Islet of Langerhans (tissue), 1 donor: ENCODE data around the gene DAPP1.
"Not testable (repeated sequence)": the region's sequence is repeated elsewhere in the genome, so short reads cannot be mapped to it uniquely, and the experiment has no call there.

Experiments used
- FAIRE-seq: peaks from one replicate; lab custom pipeline; 2011; peaks lifted over from hg19 to GRCh38; lab: Jason Lieb, UNC

The DAPP1 gene, protein sequence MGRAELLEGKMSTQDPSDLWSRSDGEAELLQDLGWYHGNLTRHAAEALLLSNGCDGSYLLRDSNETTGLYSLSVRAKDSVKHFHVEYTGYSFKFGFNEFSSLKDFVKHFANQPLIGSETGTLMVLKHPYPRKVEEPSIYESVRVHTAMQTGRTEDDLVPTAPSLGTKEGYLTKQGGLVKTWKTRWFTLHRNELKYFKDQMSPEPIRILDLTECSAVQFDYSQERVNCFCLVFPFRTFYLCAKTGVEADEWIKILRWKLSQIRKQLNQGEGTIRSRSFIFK

DNA sequence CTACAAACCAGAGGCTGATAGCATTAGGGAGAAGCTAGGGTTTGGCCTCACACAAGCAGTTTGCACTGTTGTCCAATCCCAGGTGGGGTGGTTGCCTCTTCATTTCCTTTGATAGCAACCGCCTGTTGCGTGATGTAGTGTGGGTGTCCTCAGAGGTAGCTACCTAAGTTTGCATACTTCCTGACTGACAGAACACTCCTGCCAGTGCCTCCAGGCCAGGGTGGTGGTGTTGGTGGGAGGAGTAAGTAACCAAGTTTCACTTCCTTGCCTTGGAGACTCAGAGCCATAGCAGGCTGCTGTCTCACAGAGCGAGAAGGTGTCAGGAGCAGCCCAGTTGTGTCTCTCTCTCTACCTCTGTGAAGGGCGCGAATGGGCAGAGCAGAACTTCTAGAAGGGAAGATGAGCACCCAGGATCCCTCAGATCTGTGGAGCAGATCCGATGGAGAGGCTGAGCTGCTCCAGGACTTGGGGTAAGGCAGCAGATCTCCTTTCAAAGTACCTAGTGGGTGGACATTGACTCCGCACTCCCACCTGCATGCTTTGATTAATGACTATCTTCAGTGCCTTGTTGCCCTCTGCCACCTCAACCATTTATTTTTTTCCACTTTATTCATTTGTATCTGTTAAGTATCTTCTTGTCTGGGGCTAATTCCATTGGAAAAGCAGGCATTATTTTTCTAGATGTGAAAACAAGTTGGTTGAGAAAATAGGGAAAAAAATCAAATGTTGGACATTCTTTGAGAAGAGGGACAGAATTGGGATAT is at the start of gene DAPP1:
Gene DAPP1, plus strand, starts transcription at position 283 of the 764 bp plus-strand sequence. Its CDS starts 87 bp downstream, at position 370.
- no peak for FAIRE-seq

- not testable (repeated sequence) for FAIRE-seq
Observed at GRCh38 chr4:99770842-99771241, 45.8 kb upstream of the DAPP1 start.

DNA sequence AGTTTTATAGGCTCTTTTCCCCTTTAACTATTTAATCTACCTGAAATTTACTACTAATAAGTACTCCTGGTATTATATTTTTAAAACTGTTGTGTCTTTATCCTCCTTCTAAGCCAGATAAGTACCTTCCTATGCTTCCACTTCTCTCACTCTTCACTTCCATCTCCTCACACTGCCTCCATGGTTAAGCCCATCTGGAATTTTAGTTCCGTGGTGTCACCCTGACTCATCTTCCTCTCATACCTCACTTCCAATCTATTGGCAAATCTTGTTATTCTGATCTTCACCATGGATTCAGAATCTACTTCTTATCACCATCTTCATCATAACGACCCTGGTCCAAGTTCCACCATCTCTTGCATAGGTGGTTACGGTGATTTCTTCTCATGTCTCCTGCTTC is 32.7 kb upstream of the DAPP1 start:
- FAIRE-seq = no peak

DNA sequence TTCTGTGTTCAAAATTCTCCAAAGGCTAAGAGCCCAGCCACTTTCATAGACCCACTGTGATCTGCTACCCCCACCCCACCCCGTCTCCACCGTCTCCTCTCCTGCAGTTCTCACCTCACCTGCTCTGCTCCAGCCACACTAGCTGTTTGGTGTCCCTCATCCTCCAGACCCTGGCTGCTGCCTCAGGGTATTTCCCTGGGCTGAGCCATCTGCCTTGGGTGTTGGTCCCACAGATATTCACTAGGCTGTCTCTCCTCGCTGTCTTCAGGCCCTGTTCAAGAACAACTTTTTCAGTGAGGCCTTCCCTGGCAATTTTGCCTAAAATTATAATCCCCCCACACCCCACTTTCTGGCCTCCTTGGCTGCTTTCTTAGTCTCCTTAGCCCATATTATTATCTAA is 31.8 kb upstream of the DAPP1 start:
- no peak for FAIRE-seq

DNA sequence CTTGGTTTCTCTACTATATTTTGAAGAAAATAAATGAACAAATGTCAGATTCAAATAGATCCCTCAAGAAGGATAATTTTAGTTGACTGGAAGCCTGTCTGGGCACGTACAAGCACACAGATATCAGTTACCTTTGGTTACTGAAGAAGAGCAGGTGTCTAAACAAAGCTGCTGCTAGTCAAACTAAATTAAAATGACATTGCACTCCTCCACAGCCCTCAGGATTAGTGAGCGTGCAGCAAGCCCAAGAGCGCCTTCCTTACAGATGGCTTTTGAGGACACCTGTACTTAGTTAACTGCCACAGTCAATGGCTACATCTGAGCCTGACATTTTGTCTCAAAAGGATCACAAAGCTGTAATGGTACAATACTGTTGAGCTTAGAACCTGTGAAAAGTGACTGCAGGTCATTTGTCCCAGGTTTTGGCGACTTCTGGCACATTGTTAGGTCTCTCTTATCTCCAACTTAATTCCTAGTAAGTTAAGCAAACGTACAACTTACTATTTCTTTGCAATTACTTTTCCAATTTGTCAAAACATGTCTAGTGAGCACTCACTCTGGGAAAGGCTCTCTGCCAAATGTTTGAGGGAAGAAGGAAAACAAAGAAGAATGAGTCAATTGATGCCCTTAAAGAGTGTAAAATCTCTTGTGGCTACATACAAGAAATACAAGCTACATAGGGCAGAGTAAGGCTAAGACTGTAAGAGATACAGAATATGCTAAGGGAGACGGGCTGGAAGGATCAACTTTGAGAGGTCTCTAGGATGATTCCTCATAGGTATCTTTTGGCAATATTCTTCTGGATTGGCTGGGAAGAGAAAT is 25.6 kb upstream of the DAPP1 start:
- no peak for FAIRE-seq

DNA sequence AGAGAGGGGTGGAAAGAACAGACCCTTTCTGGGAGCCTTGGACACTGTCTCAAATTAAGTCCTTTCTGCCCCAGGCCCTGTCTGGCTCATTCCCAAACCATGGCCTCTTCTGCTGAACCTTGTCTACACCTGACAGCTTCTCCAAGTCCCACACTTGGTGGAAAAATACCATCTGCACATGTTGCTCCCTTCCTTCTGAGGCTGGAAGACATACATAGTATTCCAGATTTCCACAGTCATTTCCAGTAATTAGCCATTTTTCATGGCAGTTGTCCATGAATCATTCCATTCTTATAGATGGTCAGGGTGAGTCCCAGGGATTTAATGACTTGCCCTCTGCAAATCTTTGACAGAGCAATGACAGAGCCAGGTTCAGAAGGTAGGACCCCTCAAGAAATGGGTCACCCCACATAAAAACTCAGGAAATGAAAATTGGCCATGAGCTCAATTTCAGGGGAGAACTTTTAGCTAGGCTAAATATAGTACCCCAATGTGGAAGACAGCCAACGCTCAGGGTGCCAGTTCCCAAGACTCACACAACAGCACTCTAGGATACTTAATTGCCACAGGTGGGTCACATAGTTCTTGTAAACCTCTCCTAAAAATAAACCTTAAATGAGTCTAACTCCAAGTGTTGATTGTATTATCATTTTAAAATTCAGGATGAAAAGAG is 16.2 kb upstream of the DAPP1 start:
- no peak for FAIRE-seq

DNA sequence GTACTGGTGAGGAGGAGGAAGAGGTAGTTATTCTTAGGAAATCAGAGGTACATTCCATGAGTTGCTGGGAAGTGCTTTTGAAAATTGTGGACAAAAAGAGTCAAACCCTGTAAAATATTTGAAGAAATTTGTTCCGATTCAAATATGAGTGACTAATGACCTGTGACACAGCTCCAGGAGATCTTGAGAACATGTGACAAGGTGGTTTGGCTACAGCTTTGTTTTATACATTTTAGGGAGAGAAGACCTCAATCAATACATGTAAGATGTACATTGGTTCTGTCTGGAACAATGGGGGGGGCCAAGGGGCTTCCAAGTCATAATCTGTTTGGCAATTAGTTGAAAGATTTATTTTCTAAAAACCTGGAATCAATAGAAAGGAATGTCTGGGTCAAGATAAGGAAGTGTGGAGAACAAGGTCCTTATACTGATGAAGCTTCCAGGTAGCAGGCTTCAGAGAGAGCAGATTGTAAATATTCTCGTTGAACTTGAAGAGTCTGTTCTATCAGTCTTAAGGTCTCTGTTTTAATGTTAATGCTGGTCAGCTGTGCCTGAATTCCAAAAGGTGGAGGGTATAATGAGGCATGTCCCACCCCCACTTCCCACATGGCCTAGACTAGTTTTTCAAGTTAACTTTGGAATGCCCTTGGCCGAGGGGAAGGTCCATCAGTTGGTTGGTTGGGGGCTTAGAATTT is 15.5 kb upstream of the DAPP1 start:
- FAIRE-seq = no peak

DNA sequence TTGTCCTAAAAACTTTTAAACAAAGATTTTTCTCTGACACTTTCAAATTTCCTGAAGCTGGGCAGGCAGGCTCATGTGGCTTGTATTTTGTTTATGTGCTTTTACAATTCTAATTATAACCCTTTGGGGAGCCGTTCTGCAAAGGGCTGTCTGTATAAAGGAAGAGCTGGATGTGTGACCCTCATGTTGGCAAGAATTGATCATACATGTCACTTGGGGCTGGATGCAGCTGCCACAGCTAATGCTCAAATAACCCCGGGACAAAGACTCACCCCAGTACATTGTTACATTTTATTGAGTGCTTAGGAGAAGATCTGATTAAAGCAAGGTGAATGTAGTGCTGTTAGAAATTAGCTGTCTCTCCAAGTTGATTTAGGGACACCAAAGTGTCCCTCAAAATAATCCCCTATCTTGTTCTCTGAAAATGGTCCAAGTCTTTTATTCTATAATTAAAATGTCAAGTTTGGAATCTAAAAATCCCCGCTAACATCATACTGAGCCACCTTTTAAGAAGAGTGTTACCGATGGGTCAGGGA is 13.0 kb upstream of the DAPP1 start:
- FAIRE-seq = no peak

- FAIRE-seq = no peak
Observed at GRCh38 chr4:99806545-99806944, 10.1 kb upstream of the DAPP1 start.

DNA sequence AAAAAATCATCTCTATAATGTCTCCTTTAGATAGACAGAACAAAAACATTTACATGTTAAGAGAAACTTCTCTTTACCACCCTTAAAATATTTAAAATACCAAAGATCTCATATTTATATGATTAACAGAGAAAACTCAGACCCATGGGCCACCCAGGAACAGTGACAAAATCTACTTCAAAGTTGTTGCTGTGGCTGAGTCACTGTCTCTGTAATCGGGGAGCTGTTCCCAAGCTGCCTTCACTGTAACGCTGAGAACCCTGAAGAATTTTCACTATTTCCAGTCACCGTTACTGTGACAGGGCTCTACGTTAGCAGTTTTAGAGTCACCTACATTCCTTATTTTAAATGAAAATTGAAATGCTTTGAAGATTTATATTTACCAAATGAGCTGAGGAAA is 9.0 kb upstream of the DAPP1 start:
- no peak for FAIRE-seq

DNA sequence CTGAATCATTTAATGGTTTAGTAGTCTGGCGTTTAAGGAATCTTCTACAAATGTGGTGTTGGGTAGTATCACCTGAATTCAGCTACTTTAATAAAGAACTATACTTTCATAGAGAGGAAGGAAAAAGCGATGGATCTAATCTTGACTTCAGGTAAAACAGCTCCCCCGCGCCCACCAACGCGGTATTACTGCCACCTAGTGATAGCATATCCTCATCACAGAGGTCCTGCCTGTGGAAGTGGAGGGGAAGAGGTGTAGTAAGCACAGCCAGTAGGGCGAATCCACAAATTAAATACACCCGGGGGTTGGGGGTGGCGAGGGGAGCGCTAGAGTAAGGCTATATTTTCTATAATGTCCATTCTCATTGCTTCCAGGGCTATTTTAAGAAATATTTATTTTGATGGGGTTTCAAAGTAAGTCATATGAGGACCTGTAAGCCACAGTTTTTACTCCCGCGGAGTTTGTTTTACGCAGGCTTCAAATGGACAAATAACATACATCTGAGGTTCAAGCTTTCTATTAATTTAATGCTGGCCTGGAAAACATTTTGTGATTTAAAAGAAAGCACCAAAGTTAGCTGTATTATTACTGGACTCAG is 8.3 kb upstream of the DAPP1 start:
- no peak for FAIRE-seq

DNA sequence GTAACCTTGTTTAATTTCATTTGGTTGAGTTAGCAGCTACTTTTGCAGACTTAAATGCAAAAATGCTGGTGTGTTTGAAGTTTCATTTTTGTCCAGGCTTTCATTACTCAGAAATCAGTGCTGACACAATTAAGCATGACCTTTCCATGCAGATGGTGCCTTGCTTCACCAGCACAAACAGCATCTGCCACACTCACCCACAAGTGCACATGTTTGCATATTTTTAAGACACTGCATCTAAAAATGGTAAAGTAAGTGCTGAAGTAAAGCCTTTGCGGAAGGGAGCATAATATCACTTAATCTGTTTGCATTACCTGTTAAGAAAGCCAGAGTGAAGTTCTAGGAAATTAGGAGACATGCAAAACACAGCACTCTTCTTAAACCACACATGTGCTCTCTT is 7.3 kb upstream of the DAPP1 start:
- peak; percentile 55 for FAIRE-seq

GRCh38 chr4:99810536-99810935 is 6.1 kb upstream of the DAPP1 start:
- FAIRE-seq = no peak

DNA sequence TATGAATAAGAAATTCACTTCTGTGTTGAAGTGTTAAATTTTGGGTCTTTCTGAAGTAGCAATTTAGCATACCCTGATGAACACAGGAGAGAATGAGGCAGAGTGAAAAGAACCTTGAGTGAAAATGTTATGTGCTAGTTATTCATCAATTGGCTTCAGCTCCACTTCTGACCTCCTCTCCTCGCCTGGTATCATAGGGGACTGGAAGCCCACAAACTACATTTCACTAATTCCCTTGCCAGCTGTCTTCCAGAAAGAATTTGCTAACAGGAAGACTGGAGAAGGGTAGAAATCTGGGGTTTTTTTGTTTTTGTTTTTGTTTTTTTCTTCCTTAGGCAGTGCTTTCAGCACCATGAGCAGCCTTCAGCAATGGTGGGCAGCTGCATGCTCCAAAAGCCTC is 5.5 kb upstream of the DAPP1 start:
- FAIRE-seq = no peak

DNA sequence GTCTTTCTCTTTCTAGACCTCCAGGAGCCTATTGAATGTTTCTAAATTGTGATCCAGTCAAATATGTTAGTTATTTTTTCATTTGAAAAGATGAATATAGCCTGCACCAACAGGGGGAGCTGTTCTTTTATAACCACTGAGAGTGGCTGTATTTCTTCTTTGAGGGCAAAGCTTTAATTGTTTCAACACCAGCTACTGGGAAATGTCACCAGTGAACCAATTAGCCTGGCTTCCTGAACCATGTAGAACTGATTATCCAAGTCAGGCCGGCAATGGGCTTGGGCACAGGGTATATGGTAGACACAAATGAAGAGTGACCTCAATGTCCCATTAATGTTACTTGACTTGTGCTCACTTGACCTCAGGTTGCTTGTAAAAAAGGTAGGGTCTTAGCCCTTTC is 4.8 kb upstream of the DAPP1 start:
- no peak for FAIRE-seq

DNA sequence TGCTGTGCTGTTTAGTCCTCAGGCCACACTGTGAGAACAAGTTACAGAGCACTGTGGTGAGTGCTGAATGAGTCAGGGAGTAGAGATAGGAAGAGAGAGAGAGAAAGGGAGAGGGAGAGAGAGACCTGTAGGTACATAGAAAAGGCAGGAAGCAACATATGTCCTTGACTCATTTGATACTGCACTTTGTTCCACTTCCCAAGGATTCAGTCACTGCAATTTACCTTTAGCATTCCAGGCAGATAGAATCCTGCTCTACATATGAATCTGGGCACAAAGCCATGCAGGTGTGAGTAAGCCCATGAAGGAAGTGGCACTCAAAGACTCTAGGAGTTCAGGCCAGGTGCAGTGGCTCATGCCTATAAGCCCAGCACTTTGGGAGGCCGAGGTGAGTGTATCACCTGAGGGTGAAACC is 1.0 kb upstream of the DAPP1 start:
- FAIRE-seq = no peak

- FAIRE-seq = no peak
Observed at GRCh38 chr4:99817309-99817890, 773 bp downstream of the DAPP1 start.

GRCh38 chr4:99818661-99819060 is 2.0 kb downstream of the DAPP1 start:
- no peak for FAIRE-seq

GRCh38 chr4:99821918-99822503 is 5.4 kb downstream of the DAPP1 start:
- no peak for FAIRE-seq

GRCh38 chr4:99822734-99823133 is 6.1 kb downstream of the DAPP1 start:
- FAIRE-seq = no peak
